HG02885 (cell line): ENCODE data around the gene PKP2.
"Not testable (repeated sequence)": the region's sequence is repeated elsewhere in the genome, so short reads cannot be mapped to it uniquely, and the experiment has no call there.

Experiments used
- ATAC-seq: cut with Tn5 transposase; IDR thresholded peaks from one replicate; pipeline ENCODE4 v1.9.1; 2021; ENCODE audit warnings: mild to moderate bottlenecking; ENCODE audit not compliant: unreplicated experiment, poor library complexity

PKP2 gene

GRCh38 chr12:32897687-32898573, 1.4 kb upstream of the PKP2 start:
- ATAC-seq = no peak

- ATAC-seq = no peak
These were observed 669 bp upstream of the PKP2 start for GRCh38 chr12:32897281-32897610.

DNA sequence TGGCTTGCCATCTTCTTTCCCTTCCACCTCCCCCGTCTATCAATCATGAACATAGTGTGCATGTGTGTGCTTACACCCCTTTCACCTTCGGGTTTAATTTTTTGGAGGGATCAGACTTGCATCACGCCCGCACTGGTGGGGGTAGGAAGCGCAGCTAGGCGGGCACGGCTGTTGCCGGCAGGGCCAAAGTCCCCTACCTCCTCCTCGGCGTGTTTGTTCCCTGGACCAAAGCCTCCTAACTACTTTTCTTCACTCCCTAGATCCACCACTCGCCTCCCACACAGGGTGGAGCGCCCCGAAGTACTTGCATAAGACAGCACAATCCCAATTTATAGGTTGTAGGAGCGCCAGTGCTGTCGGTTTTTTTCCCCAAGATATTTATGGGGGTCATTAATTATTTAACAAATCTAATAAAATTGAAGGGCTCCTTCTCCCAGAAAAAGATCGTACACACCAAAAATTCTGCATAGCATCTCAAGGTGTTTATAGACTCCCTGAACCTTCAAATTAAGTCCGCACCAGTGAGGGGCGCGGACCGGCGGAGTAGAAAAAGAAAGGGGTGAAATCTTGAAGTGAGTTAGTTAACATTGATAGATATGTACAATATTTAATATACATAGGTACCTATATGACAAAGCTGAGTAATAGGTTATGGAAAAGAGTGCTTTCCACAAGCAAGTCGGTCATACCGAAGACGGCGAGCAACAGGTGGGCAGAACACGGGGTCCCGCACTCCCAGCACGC, 717 bp downstream of the PKP2 start:
- ATAC-seq = peak; percentile 9

- no peak for ATAC-seq
These were observed 2.0 kb downstream of the PKP2 start for GRCh38 chr12:32894566-32894965.

- no peak for ATAC-seq
These were observed 3.1 kb downstream of the PKP2 start for GRCh38 chr12:32893458-32893857.

DNA sequence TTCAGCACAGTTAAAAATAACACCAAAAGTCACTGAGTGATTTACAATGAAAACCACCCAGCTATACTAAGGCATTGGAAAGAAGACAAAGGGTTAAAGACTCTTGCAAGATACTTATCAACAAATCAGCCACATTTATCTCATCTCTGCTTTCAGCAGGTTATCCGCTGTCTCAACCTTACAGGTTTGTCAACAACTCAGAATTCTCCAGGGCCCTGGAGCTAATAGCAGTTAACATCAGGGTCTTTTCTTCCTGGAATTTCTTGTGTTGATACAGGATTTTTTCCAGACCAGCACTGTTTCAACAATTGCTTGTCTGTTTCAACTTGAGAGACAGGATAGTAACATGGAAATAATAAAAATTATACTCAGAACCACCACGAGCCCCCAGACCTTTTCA, 3.5 kb downstream of the PKP2 start:
- ATAC-seq = no peak

DNA sequence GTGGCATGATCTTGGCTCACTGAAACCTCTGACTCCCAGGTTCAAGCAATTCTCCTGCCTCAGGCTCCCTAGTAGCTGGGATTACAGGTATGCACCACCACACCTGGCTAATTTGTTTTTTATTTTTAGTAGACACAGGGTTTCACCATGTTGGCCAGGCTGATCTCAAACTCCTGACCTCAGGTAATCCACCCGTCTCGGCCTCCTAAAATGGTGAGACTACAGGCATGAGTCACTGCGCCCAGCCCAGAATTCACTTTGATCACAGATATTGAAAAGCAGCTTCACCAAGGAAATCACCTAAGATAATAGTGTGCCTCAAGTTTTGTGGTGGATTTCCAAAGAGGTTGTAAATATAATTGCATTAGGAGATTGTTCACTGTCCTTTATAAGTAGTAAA, 4.2 kb downstream of the PKP2 start:
- not testable (repeated sequence) for ATAC-seq

GRCh38 chr12:32891956-32892355, 4.6 kb downstream of the PKP2 start:
- ATAC-seq = no peak

- ATAC-seq = no peak
These were observed 5.1 kb downstream of the PKP2 start for GRCh38 chr12:32891526-32891925.

DNA sequence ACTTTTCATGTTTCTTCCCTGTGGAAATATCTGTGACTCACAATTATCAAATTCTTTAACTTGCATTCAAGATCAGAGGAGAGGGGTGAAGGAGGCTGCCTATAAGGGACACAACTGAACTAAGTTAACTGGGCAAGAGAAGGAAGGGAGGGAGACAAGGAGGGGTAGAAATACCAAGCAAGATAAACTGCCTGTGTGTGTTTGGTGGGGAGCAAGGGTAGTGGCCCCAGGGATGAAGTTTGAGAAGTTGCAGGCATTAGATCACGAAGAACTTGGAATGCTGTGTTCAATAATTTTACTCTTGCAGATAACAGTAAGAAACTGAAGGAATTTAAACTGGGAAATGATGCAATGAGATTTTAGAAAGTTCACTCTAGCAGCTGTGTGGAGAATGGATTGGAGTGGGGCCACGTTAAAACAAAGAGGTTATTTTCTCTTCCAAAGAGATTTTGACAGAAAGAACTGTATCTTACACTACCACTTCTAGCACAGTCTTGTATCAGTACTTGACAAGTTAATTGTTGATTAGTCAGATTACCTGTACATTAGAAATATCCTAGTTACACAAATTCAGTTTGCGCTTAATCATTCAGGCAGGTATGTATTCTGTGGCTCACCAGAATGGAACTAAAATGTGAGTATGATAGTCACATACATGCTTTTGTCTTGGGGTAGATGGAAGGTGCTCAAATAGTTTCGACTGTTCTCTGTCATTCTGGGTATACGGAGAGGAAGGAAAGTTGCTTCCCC, 7.4 kb downstream of the PKP2 start:
- ATAC-seq = no peak

- ATAC-seq = no peak
These were observed 9.5 kb downstream of the PKP2 start for GRCh38 chr12:32887058-32887457.

- no peak for ATAC-seq
These were observed 10.7 kb downstream of the PKP2 start for GRCh38 chr12:32885831-32886230.

GRCh38 chr12:32884962-32885361, 11.6 kb downstream of the PKP2 start:
- ATAC-seq = no peak

- no peak for ATAC-seq
These were observed 14.9 kb downstream of the PKP2 start for GRCh38 chr12:32881702-32882101.

GRCh38 chr12:32881107-32881506, 15.5 kb downstream of the PKP2 start:
- ATAC-seq = no peak

- not testable (repeated sequence) for ATAC-seq
These were observed 17.5 kb downstream of the PKP2 start for GRCh38 chr12:32879066-32879465.

DNA sequence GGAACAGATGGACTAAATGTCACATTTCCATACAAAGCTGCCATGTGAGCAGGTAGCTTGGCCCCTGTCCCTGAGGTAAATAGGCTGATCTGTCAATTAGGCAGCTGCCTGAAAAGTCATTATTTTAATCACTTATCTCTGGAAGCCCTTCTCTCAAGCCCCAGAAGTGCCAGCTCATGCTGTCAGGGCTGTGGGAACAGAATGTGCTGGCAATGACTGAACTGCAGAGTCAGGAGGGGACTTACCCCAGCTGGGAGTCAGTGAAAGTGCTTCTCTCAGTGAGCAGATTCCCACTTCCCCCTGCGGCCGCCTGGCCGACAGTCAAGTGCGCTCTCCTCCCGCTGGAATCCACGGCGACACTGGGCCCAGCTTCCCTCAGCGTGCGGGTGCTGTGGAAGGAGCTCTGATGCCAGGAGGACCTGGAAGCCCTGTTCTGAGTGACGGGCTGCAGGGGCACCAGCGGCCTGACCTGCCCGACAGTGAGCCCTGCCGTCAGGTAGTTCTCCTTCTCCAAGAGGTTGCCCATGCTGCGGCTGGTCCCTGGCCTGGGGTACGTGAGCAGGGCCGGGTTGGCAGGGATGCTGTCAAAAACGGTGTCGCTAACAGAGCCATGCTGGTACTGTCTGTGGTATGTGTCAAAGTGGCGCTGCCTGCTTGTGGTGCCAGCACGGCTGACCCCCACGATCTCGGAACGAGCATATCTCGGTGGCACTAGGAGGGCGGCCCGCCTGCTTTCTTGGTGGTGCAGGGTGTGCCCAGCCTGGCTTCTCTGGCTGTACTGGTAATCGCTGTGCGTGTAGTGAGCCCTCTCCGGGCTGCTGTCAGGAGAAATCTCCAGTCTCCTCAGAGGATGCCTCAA, 18.7 kb downstream of the PKP2 start:
- no peak for ATAC-seq

DNA sequence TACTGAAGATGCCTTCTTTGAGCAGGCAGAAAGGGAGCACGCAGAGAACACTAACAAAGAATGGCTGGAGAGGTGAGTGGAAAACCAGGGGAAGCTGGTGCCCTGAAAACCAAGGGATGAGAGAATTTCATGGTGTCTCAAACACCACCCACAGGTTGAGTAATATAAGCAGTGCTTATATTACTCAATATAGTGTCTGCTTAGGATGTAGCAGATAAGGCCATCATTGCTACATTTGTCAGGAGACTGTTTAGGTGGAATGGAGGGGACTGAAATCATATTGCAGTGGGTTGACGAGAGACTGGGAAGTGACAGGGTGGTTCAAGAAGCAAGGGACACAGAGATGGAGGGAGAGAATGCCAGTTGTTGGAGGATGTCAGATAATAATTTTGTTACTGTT, 20.6 kb downstream of the PKP2 start:
- ATAC-seq = no peak

GRCh38 chr12:32874975-32875374, 21.6 kb downstream of the PKP2 start:
- ATAC-seq = no peak

DNA sequence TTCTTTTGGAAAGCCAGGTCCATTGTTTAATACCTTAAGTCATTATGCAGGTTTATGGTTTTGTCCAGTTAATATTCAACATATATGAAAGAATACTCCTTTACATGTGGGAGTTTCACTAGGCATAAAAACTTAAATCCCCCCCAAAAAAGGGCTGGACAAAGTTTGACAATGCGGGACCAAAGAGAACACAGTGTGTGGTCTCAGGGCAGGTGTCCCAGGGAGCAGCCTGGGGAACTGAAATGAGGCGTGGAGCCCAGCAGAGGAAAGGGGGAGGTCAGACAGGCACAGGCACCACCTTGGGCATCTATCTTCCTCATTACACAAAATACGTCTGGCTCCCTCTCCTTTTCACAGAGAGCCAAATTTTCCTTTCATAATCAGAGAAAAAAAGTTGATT, 22.5 kb downstream of the PKP2 start:
- ATAC-seq = no peak
